Fibroblast of peridontal ligament (primary cell): ENCODE results near the gene PAOX.
"Not testable (repeated sequence)": the region's sequence is repeated elsewhere in the genome, so short reads cannot be mapped to it uniquely, and the experiment has no call there.

ENCODE experiments used
- DNase-seq: peaks from one replicate; pipeline ENCODE4 v3.0.0-alpha.2; 2010; ENCODE audit errors: extremely low read depth

PAOX gene

GRCh38 chr10:133405844-133406527 lies 26.9 kb downstream of the PAOX start:
- peak; percentile 35 for DNase-seq

GRCh38 chr10:133411523-133412380 lies 32.7 kb downstream of the PAOX start:
- DNase-seq, result no peak

GRCh38 chr10:133412381-133412711 lies 33.3 kb downstream of the PAOX start:
- no peak for DNase-seq

GRCh38 chr10:133414401-133414800 lies 35.3 kb downstream of the PAOX start:
- DNase-seq, result not testable (repeated sequence)

- no peak for DNase-seq
These were observed 36.7 kb downstream of the PAOX start for GRCh38 chr10:133415752-133416151.

GRCh38 chr10:133418289-133418993 lies 39.4 kb downstream of the PAOX start:
- DNase-seq, result no peak

GRCh38 chr10:133419211-133419950 lies 40.3 kb downstream of the PAOX start:
- DNase-seq, result no peak

GRCh38 chr10:133420028-133420427 lies 41.0 kb downstream of the PAOX start:
- no peak for DNase-seq

GRCh38 chr10:133420579-133420978 lies 41.5 kb downstream of the PAOX start:
- no peak for DNase-seq

- no peak for DNase-seq
These were observed 42.5 kb downstream of the PAOX start for GRCh38 chr10:133421336-133422222.

GRCh38 chr10:133422223-133422806 lies 43.3 kb downstream of the PAOX start:
- no peak for DNase-seq

- no peak for DNase-seq
These were observed 44.0 kb downstream of the PAOX start for GRCh38 chr10:133422807-133423771.

GRCh38 chr10:133424102-133424501 lies 45.0 kb downstream of the PAOX start:
- DNase-seq, result not testable (repeated sequence)

- not testable (repeated sequence) for DNase-seq
These were observed 45.5 kb downstream of the PAOX start, which contains the start of gene SPRN for GRCh38 chr10:133424601-133425000. Gene SPRN, minus strand, starts transcription at chr10:133424625. Its CDS starts 944 bp downstream, at chr10:133423681.

GRCh38 chr10:133429571-133429970 lies 50.5 kb downstream of the PAOX start:
- not testable (repeated sequence) for DNase-seq

GRCh38 chr10:133431888-133432613 lies 53.0 kb downstream of the PAOX start:
- not testable (repeated sequence) for DNase-seq

GRCh38 chr10:133432789-133433188 lies 53.7 kb downstream of the PAOX start:
- DNase-seq, result not testable (repeated sequence)

- peak; percentile 4 for DNase-seq
These were observed 59.7 kb downstream of the PAOX start for GRCh38 chr10:133438711-133439273.
